NCI-H146 treated with DMSO at 0.1 percent for 48 hours (cell line): ENCODE results near the gene ALDH7A1.
A peak's percentile ranks its signal among the peaks of the same experiment; 100 is the strongest.
"Not testable (repeated sequence)": the region's sequence is repeated elsewhere in the genome, so short reads cannot be mapped to it uniquely, and the experiment has no call there.

ENCODE experiments used
- DNase-seq: peaks from one replicate; lab custom pipeline; 2025; ENCODE audit not compliant: unreplicated experiment; lab: John Stamatoyannopoulos, UW

ALDH7A1 gene

DNA sequence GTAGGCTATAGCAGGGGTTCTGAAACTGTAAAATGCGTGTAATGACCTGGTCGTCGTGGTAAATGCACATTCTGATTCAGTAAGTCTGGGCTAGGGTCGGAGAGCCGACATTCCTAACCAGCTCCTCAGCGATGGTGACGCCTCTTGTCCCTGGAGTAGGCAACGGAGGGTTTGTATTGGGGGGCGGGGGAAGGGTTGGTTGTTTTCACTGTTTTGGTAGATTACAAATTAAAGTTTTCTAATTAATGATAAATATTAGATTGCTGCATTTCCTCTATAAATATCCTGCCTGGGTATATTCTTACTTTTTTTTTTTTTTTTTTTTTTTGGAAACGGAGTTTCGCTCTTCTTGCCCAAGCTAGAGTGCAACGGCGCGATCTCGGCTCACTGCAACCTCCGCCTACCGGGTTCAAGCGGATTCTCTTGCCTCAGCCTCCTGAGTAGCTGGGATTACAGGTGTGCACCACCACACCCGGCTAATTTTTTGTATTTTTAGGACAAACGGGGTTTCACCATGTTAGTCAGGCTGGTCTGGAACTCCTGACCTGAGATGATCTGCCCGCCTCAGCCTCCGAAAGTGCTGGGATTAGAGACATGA, 566 bp upstream of the ALDH7A1 start:
- DNase-seq: no peak

DNA sequence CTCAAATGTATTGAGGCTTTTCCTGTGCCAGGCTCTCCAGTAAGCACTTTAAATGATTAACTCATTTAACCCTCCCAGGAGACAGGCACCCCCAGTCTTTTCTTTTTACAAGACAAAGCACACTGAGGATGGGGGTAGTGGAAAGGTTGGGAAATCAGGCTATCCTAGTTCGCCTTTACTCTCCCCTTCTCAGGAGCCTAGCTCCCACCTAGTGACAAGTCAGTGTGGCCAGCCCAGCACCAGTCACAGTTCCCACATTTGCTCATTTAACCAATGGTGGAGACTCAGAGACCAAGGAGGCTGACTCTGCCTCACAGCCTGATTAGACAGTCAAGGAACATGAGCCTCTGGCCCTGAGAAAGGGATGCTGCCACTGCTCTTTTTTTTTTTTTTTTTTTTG, 3.5 kb downstream of the ALDH7A1 start:
- DNase-seq: no peak

GRCh38 chr5:126589536-126590297, 5.3 kb downstream of the ALDH7A1 start:
- DNase-seq: no peak

DNA sequence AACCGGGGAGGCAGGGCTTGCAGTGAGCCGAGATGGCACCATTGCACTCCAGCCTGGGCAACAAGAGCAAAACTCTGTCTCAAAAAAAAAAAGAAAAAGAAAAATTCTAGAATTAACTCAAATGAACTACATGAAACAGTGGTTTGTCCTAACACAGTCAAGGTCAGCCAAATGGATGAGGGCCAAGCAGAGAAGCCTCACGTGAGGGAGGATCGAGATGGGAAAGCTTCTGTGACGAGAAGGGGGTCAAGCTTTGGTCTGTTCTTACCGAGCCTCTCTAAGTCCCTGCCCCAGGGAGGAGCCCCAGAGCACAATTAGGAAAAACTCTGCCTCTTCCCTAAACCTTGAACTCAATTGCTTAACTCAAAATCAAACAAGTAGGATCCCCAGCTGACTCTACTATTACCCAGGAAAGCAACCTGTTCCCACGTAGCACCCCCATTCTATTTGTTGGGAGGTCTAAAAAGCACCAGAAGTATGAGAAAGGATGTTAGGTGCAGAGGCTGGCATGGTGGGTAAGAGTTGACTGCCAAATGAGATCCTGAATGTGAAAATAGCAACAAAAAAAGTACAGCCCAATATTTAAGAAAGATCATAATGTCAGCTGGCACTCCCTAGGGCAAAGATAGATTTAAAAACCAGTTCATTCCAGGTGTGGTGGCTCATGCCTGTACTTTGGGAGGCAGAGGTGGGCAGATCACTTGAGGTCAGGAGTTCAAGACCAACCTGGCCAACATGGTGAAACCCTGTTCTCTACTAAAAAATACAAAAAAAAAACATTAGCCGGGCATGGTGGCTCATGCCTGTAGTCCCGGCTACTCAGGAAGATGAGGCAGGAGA, 7.2 kb downstream of the ALDH7A1 start:
- no peak for DNase-seq

DNA sequence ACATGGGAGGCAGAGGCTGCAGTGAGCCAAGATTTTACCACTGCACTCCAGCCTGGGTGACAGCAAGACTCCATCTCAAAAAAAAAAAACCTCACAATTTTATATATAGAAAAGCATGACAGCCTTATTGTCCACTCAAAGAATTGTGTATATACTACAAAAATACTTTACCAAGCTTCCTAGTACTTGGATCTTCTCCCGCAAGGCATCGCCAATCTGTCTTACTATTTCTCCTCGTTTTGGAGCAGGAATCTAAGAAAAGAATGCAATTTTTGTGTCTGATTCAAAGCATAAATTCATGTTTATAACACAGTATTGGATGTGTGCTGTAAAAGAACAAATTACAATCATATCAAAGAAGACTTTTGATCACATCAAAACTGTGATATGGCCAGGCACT, 11.3 kb downstream of the ALDH7A1 start:
- DNase-seq: no peak

- no peak for DNase-seq
Measured at GRCh38 chr5:126579716-126580115, 15.3 kb downstream of the ALDH7A1 start.

- DNase-seq: no peak
Measured at GRCh38 chr5:126577415-126577814, 17.6 kb downstream of the ALDH7A1 start.

DNA sequence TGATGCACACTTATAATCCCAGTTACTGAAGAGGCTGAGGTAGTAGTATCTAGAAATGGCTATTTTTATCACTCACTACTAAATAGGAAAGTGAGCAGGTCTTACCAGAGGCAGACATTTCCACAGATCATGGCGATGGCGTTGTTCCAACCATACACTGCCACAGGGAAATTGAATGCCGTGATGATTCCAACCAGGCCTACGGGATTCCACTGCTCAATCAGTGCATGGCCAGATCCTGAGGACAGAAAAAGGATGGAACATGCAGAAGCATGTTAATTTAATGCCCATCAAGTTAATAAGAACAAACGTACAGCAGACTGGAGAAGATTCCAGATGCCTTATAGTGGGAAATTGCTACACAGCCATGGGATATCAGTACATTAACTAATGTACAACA, 18.0 kb downstream of the ALDH7A1 start:
- DNase-seq: no peak

DNA sequence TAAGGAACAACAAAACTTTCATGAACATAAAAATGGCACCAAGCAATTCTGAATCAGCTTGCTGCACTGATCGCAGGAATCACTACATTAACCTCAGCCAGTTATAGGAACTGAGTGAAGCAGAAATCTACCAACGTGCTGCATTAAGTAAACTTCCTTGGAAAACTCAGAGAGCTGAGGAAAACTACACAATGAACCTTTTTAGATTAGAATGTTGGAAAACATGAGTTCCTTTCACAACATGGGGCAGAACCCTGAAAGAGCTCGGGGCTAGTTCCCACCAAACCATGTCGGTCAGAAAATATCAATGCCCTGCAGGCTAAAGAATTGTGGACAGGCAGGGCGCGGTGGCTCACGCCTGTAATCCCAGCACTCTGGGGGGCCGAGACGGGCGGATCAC, 19.4 kb downstream of the ALDH7A1 start:
- no peak for DNase-seq

- no peak for DNase-seq
Measured at GRCh38 chr5:126568206-126568755, 26.7 kb downstream of the ALDH7A1 start.

- DNase-seq: no peak
Measured at GRCh38 chr5:126562823-126563222, 32.2 kb downstream of the ALDH7A1 start.

GRCh38 chr5:126561908-126562307, 33.1 kb downstream of the ALDH7A1 start:
- no peak for DNase-seq

DNA sequence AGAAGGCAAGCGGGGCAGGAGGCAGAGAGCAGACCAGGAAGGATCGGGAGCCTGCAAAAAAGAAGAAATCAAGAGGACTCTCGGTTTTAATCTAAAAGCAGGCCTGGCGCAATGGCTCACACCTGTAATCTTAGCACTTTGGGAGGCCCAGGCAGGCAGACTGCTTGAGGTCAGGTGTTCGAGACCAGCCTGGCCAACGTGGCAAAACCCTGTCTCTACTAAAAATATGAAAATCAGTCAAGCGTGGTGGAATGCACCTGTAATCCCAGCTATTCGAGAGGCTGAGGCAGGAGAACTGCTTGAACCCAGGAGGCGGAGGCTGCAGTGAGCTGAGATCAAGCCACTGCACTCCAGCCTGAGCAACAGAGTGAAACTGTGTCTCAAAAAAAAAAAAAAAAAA, 39.9 kb downstream of the ALDH7A1 start:
- DNase-seq: not testable (repeated sequence)

- DNase-seq: no peak
Measured at GRCh38 chr5:126552614-126553013, 42.4 kb downstream of the ALDH7A1 start.

- DNase-seq: peak; percentile 13
Measured at GRCh38 chr5:126544087-126544740, 50.8 kb downstream of the ALDH7A1 start.

DNA sequence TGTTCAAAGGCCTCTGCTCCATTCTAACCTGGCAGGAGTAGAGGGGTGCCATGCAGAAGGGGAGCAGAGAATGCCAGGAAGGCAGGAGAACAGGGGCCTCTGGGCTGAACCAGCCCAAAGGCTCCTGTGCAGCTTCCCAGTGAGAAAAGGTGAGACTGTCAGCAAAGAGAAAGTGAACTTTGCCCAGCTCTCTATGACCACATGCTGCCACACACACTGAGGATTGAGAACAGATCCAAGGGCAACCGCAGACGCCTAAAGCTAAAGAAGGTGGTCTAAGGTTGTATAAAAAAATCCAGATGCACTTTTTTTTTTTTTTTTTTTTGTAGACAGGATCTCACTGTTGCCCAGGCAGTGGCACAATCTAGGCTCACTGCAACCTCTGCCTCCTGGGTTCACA, 51.4 kb downstream of the ALDH7A1 start:
- DNase-seq: no peak

DNA sequence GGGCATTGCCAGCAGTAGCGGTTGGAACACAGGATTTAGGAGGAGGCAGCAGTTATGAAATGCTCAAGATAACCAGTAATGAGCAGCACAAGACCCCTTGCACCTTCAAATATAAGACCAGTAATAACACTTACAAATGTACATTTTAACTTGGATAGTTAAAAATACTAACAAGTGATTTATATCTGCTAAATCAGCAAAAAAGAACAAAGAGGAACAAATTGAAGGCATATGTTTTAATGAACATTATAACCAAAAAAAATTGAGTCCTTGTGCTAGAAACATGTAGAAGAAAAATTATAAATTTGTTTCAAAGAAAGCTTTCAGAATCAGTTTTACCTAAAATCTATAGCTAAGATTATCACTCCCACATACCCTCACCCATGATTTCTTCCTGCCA, 52.0 kb downstream of the ALDH7A1 start:
- DNase-seq: no peak

DNA sequence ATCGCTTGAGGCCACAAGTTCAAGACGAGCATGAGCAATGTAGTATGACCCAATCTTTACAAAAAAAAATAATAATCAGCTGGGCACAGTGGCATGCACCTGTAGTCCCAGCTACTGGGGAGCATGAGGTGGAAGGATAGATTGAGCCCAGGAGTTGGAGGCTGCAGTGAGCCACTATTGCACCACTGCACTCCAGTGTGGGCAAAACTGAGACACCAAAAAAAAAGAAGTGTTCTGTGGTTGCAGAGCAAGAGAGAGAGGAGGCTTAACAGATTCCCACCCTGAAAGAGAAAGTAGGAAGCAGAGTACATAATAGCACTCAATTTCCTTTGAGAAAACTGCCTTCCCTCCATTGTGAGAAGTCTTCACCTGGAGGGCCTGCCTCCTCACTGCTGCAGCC, 52.6 kb downstream of the ALDH7A1 start:
- no peak for DNase-seq

- DNase-seq: no peak
Measured at GRCh38 chr5:126540631-126541030, 54.4 kb downstream of the ALDH7A1 start.

GRCh38 chr5:126538579-126538978, 56.4 kb downstream of the ALDH7A1 start:
- no peak for DNase-seq

DNA sequence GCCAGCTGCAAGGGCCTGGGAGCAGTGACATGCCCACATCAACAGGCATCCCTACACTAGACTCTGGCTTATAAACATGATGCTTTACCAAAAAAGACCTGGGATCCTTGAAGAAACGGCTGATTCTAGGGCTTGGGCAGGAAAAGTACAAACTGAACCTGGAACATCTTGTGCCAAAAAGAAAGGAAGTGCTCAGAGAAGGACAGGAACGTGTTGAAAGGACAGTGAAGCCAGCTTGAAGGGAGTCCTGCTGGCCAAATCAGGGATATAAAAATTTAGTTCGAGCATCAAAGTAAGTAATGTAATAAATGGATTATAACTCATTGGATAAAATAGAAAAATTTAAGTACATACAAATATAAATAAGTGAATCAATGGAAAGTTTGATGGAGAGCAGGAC, 58.1 kb downstream of the ALDH7A1 start:
- DNase-seq: no peak
